Stimulated activated naive CD4-positive, alpha-beta T cell treated with Interleukin-2 at 50 U/mL for 16 hours (primary cell): ENCODE results near the gene GRM4.

ENCODE experiments used
- DNase-seq: peaks from one replicate; lab custom pipeline; 2025; lab: John Stamatoyannopoulos, UW

GRM4 gene

GRCh38 chr6:33977606-33978411 is 168.1 kb downstream of the GRM4 start:
- DNase-seq: no peak

GRCh38 chr6:33976437-33977360 is 169.2 kb downstream of the GRM4 start:
- DNase-seq: no peak

GRCh38 chr6:33975661-33976436 is 170.0 kb downstream of the GRM4 start:
- DNase-seq: no peak

- DNase-seq: no peak
These were observed 171.4 kb downstream of the GRM4 start for GRCh38 chr6:33974471-33974870.

- DNase-seq: no peak
These were observed 171.9 kb downstream of the GRM4 start for GRCh38 chr6:33974030-33974429.

- no peak for DNase-seq
These were observed 174.3 kb downstream of the GRM4 start for GRCh38 chr6:33971580-33971979.
